HG03095 (cell line): ENCODE measurements around the gene ADAMTS3.

ENCODE experiments used
- ATAC-seq: cut with Tn5 transposase; IDR thresholded peaks from one replicate; pipeline ENCODE4 v1.9.1; 2021; ENCODE audit warnings: moderate library complexity; ENCODE audit not compliant: unreplicated experiment

ADAMTS3 gene

GRCh38 chr4:72357908-72358307, 211.1 kb downstream of the ADAMTS3 start:
- no peak for ATAC-seq

GRCh38 chr4:72352711-72353110, 216.3 kb downstream of the ADAMTS3 start:
- ATAC-seq: no peak

GRCh38 chr4:72351521-72351920, 217.5 kb downstream of the ADAMTS3 start:
- ATAC-seq: no peak

GRCh38 chr4:72348701-72349100, 220.3 kb downstream of the ADAMTS3 start:
- ATAC-seq: no peak

GRCh38 chr4:72344418-72344817, 224.6 kb downstream of the ADAMTS3 start:
- no peak for ATAC-seq

GRCh38 chr4:72341432-72341820, 227.6 kb downstream of the ADAMTS3 start:
- ATAC-seq: no peak

- ATAC-seq: no peak
These were observed 228.1 kb downstream of the ADAMTS3 start for GRCh38 chr4:72340803-72341431.

- no peak for ATAC-seq
These were observed 231.0 kb downstream of the ADAMTS3 start for GRCh38 chr4:72338060-72338459.

- no peak for ATAC-seq
These were observed 238.6 kb downstream of the ADAMTS3 start for GRCh38 chr4:72330381-72330780.

GRCh38 chr4:72326692-72327632, 242.1 kb downstream of the ADAMTS3 start:
- no peak for ATAC-seq

- ATAC-seq: no peak
These were observed 243.8 kb downstream of the ADAMTS3 start for GRCh38 chr4:72325215-72325614.

GRCh38 chr4:72323227-72323626, 245.8 kb downstream of the ADAMTS3 start:
- no peak for ATAC-seq

- ATAC-seq: no peak
These were observed 248.6 kb downstream of the ADAMTS3 start for GRCh38 chr4:72320223-72320948.

- no peak for ATAC-seq
These were observed 249.4 kb downstream of the ADAMTS3 start for GRCh38 chr4:72319601-72320021.

GRCh38 chr4:72318421-72319170, 250.4 kb downstream of the ADAMTS3 start:
- ATAC-seq: no peak

- no peak for ATAC-seq
These were observed 254.2 kb downstream of the ADAMTS3 start for GRCh38 chr4:72314869-72315268.

- no peak for ATAC-seq
These were observed 255.9 kb downstream of the ADAMTS3 start for GRCh38 chr4:72313121-72313520.

GRCh38 chr4:72312032-72312650, 256.9 kb downstream of the ADAMTS3 start:
- no peak for ATAC-seq

- no peak for ATAC-seq
These were observed 257.7 kb downstream of the ADAMTS3 start for GRCh38 chr4:72311291-72311690.

- ATAC-seq: no peak
These were observed 263.4 kb downstream of the ADAMTS3 start for GRCh38 chr4:72305620-72306019.
